SK-N-SH (cell line): ENCODE results near the gene ARFIP1. TPM values are rescaled to one million over a fixed set of nuclear protein-coding genes. Genes with fewer than 3 reads are reported as not detected.

Experiments
- CTCF ChIA-PET: fragments of 300-600, 350-600 bp; formaldehyde crosslinking; extraction: SDS; loops from one replicate; lab custom pipeline; 2021; lab: Yijun Ruan, JAX
- POLR2A ChIA-PET: fragments of 350-600 bp; sonication (Branson Sonifier 250); formaldehyde crosslinking; extraction: SDS; loops from one replicate; lab custom pipeline; 2020; ENCODE audit warnings: antibody characterized with exemption, inconsistent platforms; lab: Yijun Ruan, JAX
- DNase-seq: peaks from one replicate; pipeline ENCODE4 v3.0.0; 2012
- H2AFZ ChIP-seq: fragments of 200-600 bp; sonication (generic); 2 replicates; pipeline ENCODE4 v1.8.1; 2016; ENCODE audit warnings: antibody characterized with exemption, mild to moderate bottlenecking, low read depth
- H3F3A ChIP-seq: fragments of 200-600 bp; sonication (generic); replicated peaks from 2 replicates; pipeline ENCODE3; 2016; ENCODE audit warnings: antibody characterized with exemption, mild to moderate bottlenecking; ENCODE audit not compliant: insufficient read depth
- H3K27ac ChIP-seq, 2 experiments: fragments of 200-500 bp in 1 of 2; fragments of 200-600 bp in 1 of 2; sonication (Bioruptor generic) in 1 of 2; sonication (generic), shearing (Covaris generic) in 1 of 2; 2 replicates each; pipeline versions ENCODE4 v1.5.1 to v1.6.1; 2014 to 2016; ENCODE audit warnings: low read depth in 2 of 2, inconsistent platforms in 1 of 2, low read length in 1 of 2, mild to moderate bottlenecking in 1 of 2, mixed read lengths in 1 of 2
- H3K27me3 ChIP-seq: fragments of 200-600 bp; sonication (generic), shearing (Covaris generic); 2 replicates; pipeline ENCODE4 v1.6.1; 2016; ENCODE audit warnings: mixed run types; ENCODE audit not compliant: insufficient read depth
- H3K36me3 ChIP-seq, 2 experiments: fragments of 200-500 bp in 1 of 2; fragments of 200-600 bp in 1 of 2; sonication (Bioruptor generic) in 1 of 2; sonication (generic) in 1 of 2; replicated peaks in 1 of 2; 2 replicates each; pipeline versions ENCODE3 to v1.5.1; 2014 to 2016; ENCODE audit warnings: low read length in 1 of 2, mild to moderate bottlenecking in 1 of 2; ENCODE audit not compliant: insufficient read depth in 2 of 2, control insufficient read depth in 1 of 2
- H3K4me1 ChIP-seq, 2 experiments: fragments of 200-500 bp in 1 of 2; fragments of 200-600 bp in 1 of 2; sonication (Bioruptor generic) in 1 of 2; sonication (generic), shearing (Covaris generic) in 1 of 2; 2 replicates each; pipeline versions ENCODE4 v1.5.1 to v1.6.1; 2014 to 2016; ENCODE audit warnings: low read depth in 1 of 2, low read length in 1 of 2, mixed run types in 1 of 2; ENCODE audit not compliant: insufficient read depth in 2 of 2, control insufficient read depth in 1 of 2
- H3K4me2 ChIP-seq: fragments of 200-600 bp; sonication (generic), shearing (Covaris generic); 2 replicates; pipeline ENCODE4 v1.6.1; 2017; ENCODE audit warnings: mixed run types
- H3K4me3 ChIP-seq, 2 experiments: fragments of 200-500 bp in 1 of 2; fragments of 200-600 bp in 1 of 2; sonication (Bioruptor generic) in 1 of 2; sonication (generic), shearing (Covaris generic) in 1 of 2; 2 replicates each; pipeline versions ENCODE4 v1.5.1 to v1.8.1; 2014 to 2016; ENCODE audit warnings: low read depth in 2 of 2, inconsistent platforms in 1 of 2, low read length in 1 of 2, mild to moderate bottlenecking in 1 of 2, mixed read lengths in 1 of 2, moderate library complexity in 1 of 2
- H3K79me2 ChIP-seq: fragments of 200-600 bp; sonication (generic); 2 replicates; pipeline ENCODE4 v1.8.1; 2017; ENCODE audit warnings: mild to moderate bottlenecking; ENCODE audit not compliant: insufficient read depth
- H3K9ac ChIP-seq: fragments of 200-600 bp; sonication (generic); 2 replicates; pipeline ENCODE4 v1.6.1; 2017; ENCODE audit warnings: mixed run types
- H3K9me2 ChIP-seq: fragments of 200-600 bp; sonication (generic); 2 replicates; pipeline ENCODE4 v1.6.1; 2017; ENCODE audit warnings: mixed run types
- H3K9me3 ChIP-seq: fragments of 200-600 bp; sonication (generic); 2 replicates; pipeline ENCODE4 v1.6.1; 2017; ENCODE audit warnings: mixed run types, mild to moderate bottlenecking, moderate library complexity
- H4K20me1 ChIP-seq: fragments of 200-600 bp; sonication (generic); 2 replicates; pipeline ENCODE4 v1.6.1; 2017; ENCODE audit warnings: mild to moderate bottlenecking, mixed run types; ENCODE audit not compliant: insufficient read depth
- CHD2 ChIP-seq: fragments of 150-350 bp; IDR thresholded peaks from 2 replicates; pipeline ENCODE4 v1.6.1; 2018; ENCODE audit warnings: low read length; ENCODE audit not compliant: partially characterized antibody
- ELF1 ChIP-seq: IDR thresholded peaks from 2 replicates; pipeline ENCODE4 v1.4.0; 2012
- EZH2phosphoT487 ChIP-seq: fragments of 200-600 bp; sonication (generic); IDR thresholded peaks from 2 replicates; pipeline ENCODE4 v1.6.1; 2017; ENCODE audit warnings: low read depth, mixed run types, mild to moderate bottlenecking, antibody characterized with exemption, moderate library complexity, borderline replicate concordance
- FOSL2 ChIP-seq: IDR thresholded peaks from 2 replicates; pipeline ENCODE4 v1.4.0; 2012; ENCODE audit warnings: low read depth, mild to moderate bottlenecking, moderate library complexity, borderline replicate concordance
- FOXM1 ChIP-seq: IDR thresholded peaks from 2 replicates; pipeline ENCODE4 v1.4.0; 2012; ENCODE audit warnings: low read depth, mild to moderate bottlenecking
- MEF2A ChIP-seq: IDR thresholded peaks from 2 replicates; pipeline ENCODE4 v1.4.0; 2012; ENCODE audit warnings: low read depth, borderline replicate concordance
- POLR2AphosphoS5 ChIP-seq: IDR thresholded peaks from 2 replicates; pipeline ENCODE4 v1.6.1; 2012; ENCODE audit warnings: low read depth, low read length
- RAD21 ChIP-seq: IDR thresholded peaks from 2 replicates; pipeline ENCODE4 v1.6.1; 2012; ENCODE audit warnings: mild to moderate bottlenecking, low read length
- RXRA ChIP-seq: IDR thresholded peaks from 2 replicates; pipeline ENCODE4 v1.4.0; 2012; ENCODE audit warnings: low read depth, mild to moderate bottlenecking, borderline replicate concordance
- YY1 ChIP-seq: IDR thresholded peaks from 2 replicates; pipeline ENCODE4 v1.4.0; 2012; ENCODE audit warnings: low read depth, mild to moderate bottlenecking
- WGBS: methylation state at CpG from one replicate; pipeline ENCODE4 v1.1.6; 2017; ENCODE audit warnings: low lambda C conversion rate; 5-methylcytosine and 5-hydroxymethylcytosine counted together
- polyA plus RNA-seq, 3 experiments: library from polyadenylated mRNA; depleted of rRNA; stranded (reverse); fragments of >200 nt; gene quantifications; 2 replicates each; pipeline ENCODE4 v1.2.3, GENCODE V29; 2012
- TF ChIP-seq, protein P1 (sequence below): IDR thresholded peaks from 2 replicates; pipeline ENCODE4 v1.6.1; 2012; ENCODE audit warnings: mild to moderate bottlenecking, low read depth, low read length, moderate library complexity
- TF ChIP-seq, protein P2 (sequence below): fragments of 200-600 bp; sonication (generic); IDR thresholded peaks from 2 replicates; pipeline ENCODE4 v1.6.1; 2017; ENCODE audit warnings: antibody characterized with exemption, mild to moderate bottlenecking, moderate library complexity
- TF ChIP-seq, protein P3 (sequence below): fragments of 150-350 bp; IDR thresholded peaks from 2 replicates; pipeline ENCODE4 v1.6.1; 2017; ENCODE audit warnings: antibody characterized with exemption, low read length, low read depth, borderline replicate concordance
- TF ChIP-seq, protein P4 (sequence below): IDR thresholded peaks from 2 replicates; pipeline ENCODE4 v1.4.0; 2012; ENCODE audit warnings: low read depth, borderline replicate concordance

ARFIP1 gene
- polyA plus RNA-seq, 1 of the 3 experiments (the other 2 are of a cell fraction) = 15.7 TPM

DNA sequence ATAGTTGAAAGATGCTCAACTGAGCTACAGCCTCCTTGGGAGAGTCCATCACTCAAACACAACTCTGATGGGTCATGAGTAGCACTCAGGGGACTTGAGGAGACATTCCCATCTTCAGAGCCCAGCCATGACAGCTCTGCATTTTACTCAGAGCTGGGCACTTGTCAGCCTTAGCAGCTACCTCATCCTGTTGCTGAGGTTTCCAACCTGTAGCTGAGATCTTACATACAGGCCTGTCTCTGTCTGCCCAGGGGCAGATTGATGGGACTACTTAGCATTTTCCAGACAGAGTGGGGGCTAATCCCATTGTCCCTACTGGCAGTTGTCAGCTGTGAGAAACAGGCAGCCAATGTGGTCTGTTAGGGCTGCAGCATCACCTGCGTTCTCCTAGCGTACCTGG is 159.9 kb downstream of the ARFIP1 start (continued):
- TF ChIP-seq, protein P1, sequence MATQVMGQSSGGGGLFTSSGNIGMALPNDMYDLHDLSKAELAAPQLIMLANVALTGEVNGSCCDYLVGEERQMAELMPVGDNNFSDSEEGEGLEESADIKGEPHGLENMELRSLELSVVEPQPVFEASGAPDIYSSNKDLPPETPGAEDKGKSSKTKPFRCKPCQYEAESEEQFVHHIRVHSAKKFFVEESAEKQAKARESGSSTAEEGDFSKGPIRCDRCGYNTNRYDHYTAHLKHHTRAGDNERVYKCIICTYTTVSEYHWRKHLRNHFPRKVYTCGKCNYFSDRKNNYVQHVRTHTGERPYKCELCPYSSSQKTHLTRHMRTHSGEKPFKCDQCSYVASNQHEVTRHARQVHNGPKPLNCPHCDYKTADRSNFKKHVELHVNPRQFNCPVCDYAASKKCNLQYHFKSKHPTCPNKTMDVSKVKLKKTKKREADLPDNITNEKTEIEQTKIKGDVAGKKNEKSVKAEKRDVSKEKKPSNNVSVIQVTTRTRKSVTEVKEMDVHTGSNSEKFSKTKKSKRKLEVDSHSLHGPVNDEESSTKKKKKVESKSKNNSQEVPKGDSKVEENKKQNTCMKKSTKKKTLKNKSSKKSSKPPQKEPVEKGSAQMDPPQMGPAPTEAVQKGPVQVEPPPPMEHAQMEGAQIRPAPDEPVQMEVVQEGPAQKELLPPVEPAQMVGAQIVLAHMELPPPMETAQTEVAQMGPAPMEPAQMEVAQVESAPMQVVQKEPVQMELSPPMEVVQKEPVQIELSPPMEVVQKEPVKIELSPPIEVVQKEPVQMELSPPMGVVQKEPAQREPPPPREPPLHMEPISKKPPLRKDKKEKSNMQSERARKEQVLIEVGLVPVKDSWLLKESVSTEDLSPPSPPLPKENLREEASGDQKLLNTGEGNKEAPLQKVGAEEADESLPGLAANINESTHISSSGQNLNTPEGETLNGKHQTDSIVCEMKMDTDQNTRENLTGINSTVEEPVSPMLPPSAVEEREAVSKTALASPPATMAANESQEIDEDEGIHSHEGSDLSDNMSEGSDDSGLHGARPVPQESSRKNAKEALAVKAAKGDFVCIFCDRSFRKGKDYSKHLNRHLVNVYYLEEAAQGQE = no peak
- TF ChIP-seq POLR2AphosphoS5 = no peak
- TF ChIP-seq, protein P2, sequence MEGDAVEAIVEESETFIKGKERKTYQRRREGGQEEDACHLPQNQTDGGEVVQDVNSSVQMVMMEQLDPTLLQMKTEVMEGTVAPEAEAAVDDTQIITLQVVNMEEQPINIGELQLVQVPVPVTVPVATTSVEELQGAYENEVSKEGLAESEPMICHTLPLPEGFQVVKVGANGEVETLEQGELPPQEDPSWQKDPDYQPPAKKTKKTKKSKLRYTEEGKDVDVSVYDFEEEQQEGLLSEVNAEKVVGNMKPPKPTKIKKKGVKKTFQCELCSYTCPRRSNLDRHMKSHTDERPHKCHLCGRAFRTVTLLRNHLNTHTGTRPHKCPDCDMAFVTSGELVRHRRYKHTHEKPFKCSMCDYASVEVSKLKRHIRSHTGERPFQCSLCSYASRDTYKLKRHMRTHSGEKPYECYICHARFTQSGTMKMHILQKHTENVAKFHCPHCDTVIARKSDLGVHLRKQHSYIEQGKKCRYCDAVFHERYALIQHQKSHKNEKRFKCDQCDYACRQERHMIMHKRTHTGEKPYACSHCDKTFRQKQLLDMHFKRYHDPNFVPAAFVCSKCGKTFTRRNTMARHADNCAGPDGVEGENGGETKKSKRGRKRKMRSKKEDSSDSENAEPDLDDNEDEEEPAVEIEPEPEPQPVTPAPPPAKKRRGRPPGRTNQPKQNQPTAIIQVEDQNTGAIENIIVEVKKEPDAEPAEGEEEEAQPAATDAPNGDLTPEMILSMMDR = no peak
- TF ChIP-seq ELF1 = no peak
- TF ChIP-seq, protein P3, sequence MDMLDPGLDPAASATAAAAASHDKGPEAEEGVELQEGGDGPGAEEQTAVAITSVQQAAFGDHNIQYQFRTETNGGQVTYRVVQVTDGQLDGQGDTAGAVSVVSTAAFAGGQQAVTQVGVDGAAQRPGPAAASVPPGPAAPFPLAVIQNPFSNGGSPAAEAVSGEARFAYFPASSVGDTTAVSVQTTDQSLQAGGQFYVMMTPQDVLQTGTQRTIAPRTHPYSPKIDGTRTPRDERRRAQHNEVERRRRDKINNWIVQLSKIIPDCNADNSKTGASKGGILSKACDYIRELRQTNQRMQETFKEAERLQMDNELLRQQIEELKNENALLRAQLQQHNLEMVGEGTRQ = no peak
- TF ChIP-seq CHD2 = no peak

DNA sequence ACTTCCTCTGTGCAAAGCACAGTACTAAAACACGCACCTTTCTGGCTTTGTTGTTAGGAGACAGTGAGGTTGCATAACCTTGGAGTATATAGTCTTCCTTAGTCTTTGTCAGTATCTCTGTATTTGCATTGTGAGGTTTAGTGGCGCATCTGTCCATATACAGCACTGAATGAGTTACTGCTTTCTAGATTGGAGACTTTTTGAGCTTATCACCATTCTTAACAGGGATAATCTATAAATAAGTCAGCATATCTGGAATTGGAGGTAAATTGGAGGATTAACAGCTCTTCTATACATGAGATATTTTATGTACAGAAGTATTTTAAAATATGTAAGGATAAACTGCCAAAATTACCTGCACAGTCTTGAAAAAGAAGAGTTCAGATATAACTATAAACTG is 160.7 kb downstream of the ARFIP1 start:
- no peak overlapping the region for H2AFZ ChIP-seq
- TF ChIP-seq ELF1 = no peak
- TF ChIP-seq FOXM1 = no peak
- TF ChIP-seq FOSL2 = no peak
- no peaks in the 10 kb centered on the region for H3K9me2 ChIP-seq
- H3K27ac ChIP-seq = no peak overlapping the region
- H3K4me2 ChIP-seq = no peak overlapping the region
- 84% methylated on average over 2 of the region's 2 CpGs for WGBS
- ChIA-PET POLR2A (no interaction called here), CTCF (interaction anchor here (1.0 to 2.8 kb wide), 4 partner anchors 14 to 145 kb away, joined by 3 to 12 read pairs (median 3); no protein-coding TSS in a partner anchor)
- H3K27me3 ChIP-seq = peaks cover 22% of the 10 kb centered on the region
- no peaks in the 10 kb centered on the region for H3K79me2 ChIP-seq
- H3K9ac ChIP-seq = no peak overlapping the region
- no peaks in the 10 kb centered on the region for H3K9me3 ChIP-seq
- no peaks in the 10 kb centered on the region for H4K20me1 ChIP-seq
- H3K36me3 ChIP-seq = no peaks in the 10 kb centered on the region
- peaks cover 0 to 5% of the 10 kb centered on the region in 2 experiments; a peak in 2 of 4 replicates for H3K4me1 ChIP-seq
- no peak for DNase-seq
- H3K4me3 ChIP-seq = no peak overlapping the region
- H3F3A ChIP-seq = no peaks in the 10 kb centered on the region

DNA sequence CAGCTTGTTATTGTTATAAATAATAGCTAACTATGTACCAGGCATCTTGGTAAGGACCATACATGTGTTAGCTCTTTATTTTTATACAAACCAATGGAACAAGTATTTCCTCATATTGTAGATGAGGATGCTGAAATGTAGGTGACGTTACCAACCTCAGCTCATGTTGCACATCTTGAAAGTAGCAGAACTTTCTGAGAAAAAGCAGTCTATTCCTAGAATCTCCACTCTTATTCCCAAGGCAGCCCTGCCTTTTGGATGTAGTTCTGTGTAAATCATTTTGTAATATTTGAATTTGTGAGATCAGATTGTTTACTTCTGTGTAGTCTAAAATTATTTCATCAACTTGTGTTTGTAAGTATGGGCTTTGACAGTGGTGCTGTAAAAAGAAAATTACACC is 161.7 kb downstream of the ARFIP1 start:
- POLR2A ChIA-PET = no interaction called here
- H3K9me2 ChIP-seq = no peaks in the 10 kb centered on the region
- H3K4me3 ChIP-seq = no peak overlapping the region
- peaks cover 0 to 2% of the 10 kb centered on the region in 2 experiments; a peak in 2 of 4 replicates for H3K4me1 ChIP-seq
- H3K9me3 ChIP-seq = no peaks in the 10 kb centered on the region
- CTCF ChIA-PET = interaction anchor here (1.0 to 2.8 kb wide), 3 partner anchors 39 to 144 kb away, joined by 3 to 12 read pairs (median 3); no protein-coding TSS in a partner anchor
- H3K79me2 ChIP-seq = no peaks in the 10 kb centered on the region
- 27% methylated on average over 1 of the region's 1 CpG for WGBS
- H3K9ac ChIP-seq = no peak overlapping the region
- no peak overlapping the region for H2AFZ ChIP-seq
- no peak overlapping the region for H3K4me2 ChIP-seq
- peaks cover 16% of the 10 kb centered on the region for H3K27me3 ChIP-seq
- no peaks in the 10 kb centered on the region for H3K36me3 ChIP-seq
- H3F3A ChIP-seq = no peaks in the 10 kb centered on the region
- no peak for DNase-seq
- no peak overlapping the region for H3K27ac ChIP-seq
- no peaks in the 10 kb centered on the region for H4K20me1 ChIP-seq
- TF ChIP-seq, protein P2 = no peak
- TF ChIP-seq EZH2phosphoT487 (no peak), POLR2AphosphoS5 (no peak), YY1 (no peak), MEF2A (no peak), CHD2 (no peak), RAD21 (no peak), RXRA (no peak)
- TF ChIP-seq, protein P4, sequence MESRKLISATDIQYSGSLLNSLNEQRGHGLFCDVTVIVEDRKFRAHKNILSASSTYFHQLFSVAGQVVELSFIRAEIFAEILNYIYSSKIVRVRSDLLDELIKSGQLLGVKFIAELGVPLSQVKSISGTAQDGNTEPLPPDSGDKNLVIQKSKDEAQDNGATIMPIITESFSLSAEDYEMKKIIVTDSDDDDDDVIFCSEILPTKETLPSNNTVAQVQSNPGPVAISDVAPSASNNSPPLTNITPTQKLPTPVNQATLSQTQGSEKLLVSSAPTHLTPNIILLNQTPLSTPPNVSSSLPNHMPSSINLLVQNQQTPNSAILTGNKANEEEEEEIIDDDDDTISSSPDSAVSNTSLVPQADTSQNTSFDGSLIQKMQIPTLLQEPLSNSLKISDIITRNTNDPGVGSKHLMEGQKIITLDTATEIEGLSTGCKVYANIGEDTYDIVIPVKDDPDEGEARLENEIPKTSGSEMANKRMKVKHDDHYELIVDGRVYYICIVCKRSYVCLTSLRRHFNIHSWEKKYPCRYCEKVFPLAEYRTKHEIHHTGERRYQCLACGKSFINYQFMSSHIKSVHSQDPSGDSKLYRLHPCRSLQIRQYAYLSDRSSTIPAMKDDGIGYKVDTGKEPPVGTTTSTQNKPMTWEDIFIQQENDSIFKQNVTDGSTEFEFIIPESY = no peak
